Stimulated activated CD4-positive, alpha-beta T cell treated with anti-CD3 and anti-CD28 coated beads, Interleukin-4, amount 100 ng/mL, for 4 hours (primary cell): ENCODE data around the gene TEDC1.

ENCODE experiments used
- DNase-seq, 2 experiments: peaks; one replicate each; pipeline ENCODE4 v3.0.0-alpha.2; 2020

The TEDC1 gene

DNA sequence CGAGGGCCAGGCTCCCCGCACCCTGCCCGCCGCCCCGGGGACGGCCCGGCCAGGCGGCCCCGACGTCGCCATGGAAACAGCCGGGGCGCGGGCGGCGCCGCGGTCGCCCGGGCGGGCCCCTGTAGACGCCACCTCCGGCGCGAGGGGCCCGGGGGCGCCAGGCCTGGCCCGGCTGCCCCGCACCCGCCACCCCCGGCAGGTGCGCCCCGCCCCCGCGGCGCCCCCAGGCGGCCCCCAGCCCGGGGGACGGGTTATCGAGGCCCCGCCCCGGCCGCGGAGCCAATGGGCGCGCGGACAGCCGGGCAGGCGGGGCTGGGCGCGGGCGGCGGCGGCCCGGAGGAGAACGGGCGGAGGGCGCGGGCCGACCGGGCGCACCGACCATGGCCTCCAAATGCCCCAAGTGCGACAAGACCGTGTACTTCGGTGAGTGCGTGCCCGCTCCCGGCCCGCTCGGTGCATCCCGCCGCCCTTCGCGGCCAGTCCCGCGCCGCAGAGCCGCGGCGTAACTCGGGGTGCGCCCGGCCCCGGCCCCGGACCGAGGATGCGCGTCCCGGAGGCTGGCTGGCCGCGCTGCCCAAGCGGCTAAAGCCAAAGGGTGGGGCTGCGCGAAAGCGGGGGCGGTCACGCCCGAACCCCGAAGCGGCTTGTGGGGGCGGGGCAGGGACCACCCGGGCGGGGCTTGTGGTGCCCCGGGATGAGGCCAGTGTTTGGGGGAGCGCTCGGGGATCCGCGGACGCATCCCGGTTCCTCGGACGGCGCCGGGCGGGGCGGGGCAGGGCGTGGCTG is 16.4 kb upstream of the TEDC1 start, which contains the start of gene CRIP2:
Gene CRIP2, plus strand, starts transcription at position 339 of the 786 bp plus-strand sequence. Its CDS starts 42 bp downstream, at position 381.
- no peak for DNase-seq

DNA sequence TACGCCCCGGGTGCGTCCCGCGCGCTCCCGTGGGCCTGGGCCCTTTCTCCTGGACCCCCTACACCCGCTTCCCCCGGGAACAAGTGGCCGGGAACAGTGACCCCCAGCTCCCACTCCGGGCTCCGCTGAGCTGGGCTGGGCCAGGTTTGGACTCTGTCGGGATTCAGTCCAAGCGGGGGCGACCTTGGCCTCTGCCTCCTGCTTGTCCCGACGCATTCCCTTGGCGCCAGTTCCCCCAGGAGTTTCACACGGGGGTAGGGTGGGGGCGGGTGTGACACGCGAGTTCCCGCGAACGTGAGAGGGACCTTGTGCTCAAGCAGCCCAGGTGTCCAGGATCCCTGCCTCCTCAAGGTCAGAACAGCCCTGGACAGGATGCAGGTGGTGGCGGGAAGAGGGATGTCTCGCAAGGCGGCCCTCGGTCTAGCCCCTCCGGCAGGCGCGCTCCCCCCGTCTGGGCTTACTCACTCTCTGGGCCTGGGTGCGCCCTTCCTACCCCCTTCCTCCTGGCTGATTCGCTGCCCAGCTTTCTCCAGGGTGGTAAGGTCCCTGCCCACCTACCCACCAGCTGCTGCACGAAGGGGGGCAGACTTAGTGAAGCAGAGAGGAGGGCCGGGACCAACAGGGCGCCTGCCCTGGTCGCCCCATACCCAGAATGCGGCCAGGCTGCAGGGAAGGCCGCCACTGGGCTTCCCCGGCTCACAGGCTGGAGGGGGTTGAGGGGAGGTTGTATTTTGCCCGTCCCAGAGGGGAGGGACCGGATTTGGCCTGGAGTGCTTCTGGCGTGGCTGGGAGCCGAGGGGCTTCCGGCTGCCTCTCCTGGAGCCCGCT is 15.6 kb upstream of the TEDC1 start:
- DNase-seq, result no peak

DNA sequence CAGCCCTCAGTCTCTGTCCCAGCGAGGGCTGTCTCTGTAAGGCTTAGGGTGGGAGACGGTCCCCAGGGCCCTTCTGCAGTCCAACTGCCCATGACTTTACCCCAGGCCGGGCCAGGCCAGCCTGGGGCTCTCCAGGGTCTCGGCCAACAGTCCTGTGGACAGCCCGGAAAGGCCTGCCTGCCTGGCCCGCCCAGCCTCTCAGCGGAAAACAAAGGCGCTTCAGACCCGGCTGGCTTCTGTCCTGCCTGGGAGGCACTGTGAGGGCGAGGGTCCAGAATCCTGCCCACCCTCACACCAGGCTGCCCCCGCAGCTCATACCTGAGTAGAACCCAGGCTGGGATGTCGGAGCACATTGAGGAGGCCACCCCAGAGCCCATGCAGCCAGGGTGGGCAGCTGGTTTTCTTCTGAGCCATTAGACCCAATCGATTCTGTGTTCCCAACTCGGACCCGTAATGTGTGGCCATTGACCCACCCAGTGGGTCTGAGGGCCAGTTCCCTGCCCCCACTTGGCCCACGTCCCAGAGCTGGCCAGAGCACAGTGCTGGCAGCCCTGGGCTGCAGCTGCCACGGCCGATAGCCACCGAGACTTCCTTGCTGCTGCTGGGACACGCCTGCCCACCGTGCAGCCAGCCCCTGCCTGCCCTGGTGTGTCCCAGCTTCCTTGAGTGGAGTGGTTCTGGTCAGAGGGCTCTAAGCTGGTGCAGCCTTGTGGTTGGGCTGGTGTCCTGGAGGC is 14.8 kb upstream of the TEDC1 start:
- DNase-seq, result no peak

DNA sequence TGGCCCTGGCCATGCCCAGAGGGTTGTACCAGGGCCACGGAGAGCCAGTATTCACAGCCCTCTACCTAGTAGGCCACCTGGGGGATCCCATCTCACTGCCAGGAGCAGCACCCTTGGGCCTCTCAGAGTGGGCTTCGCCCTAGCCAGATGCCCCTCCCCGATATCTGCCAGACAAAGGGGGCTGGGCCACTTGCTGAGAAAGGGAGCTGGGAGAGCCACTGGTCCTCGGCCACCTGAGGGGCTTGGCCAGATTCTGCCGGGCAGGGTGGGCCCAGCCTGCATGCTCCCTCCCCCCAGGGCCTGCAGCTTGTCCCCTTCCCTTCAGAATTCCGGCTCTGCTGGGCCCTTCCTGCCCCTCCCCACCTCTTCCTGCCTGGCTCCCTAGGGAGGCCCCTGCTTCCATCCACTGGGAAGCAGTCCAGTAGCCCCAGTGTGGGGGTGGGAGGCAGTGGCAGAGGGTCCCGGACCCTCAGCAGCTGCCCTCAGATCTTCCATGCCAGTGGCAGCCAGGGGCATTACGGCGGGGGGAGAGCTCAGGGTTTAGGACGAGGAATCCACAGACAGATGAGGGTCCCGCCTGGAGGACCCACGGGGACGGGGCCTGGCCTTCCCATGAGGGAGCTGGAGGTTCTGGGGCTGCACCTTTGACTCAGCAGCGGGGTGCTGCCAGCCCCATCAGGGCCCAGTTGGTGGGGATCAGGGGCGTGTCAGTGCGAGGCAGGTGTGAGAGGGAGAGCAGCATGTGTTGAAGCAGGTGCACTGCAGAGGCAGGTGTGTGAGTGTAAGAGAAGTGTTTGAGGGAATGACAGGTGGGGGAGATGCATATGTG is 14.0 kb upstream of the TEDC1 start:
- no peak for DNase-seq

DNA sequence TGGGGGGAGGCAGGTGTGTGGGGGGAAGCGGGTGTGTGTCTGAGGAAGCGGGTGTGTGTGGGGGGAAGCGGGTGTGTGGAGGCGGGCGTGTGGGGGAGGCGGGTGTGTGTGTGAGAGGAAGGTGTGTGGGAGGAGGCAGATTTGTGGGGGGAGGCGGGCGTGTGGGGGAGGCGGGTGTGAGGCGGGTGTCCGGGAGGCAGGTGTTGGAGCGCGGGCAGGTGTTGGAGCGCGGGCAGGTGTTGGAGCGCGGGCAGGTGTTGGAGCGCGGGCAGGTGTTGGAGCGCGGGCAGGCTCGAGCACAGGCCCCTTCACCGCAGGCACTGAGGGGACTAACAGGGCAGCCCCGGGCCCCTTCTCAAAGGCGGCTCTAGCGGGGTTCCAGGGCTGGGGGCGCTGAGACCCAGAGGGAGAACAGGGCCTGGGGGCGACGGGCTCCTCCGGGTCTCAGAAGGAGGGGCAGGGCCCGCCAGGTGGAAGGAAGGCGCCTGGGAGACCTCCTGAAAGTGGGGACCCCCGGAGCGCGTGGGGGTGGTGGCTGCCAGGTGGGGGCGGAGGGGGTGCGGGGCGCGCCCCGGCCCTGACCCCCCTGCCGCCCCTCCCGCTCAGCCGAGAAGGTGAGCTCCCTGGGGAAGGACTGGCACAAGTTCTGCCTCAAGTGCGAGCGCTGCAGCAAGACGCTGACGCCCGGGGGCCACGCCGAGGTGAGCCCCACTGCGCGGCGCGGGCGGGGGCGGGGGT is 13.2 kb upstream of the TEDC1 start:
- DNase-seq, result peak in 1 of 2 experiments; percentile 69

DNA sequence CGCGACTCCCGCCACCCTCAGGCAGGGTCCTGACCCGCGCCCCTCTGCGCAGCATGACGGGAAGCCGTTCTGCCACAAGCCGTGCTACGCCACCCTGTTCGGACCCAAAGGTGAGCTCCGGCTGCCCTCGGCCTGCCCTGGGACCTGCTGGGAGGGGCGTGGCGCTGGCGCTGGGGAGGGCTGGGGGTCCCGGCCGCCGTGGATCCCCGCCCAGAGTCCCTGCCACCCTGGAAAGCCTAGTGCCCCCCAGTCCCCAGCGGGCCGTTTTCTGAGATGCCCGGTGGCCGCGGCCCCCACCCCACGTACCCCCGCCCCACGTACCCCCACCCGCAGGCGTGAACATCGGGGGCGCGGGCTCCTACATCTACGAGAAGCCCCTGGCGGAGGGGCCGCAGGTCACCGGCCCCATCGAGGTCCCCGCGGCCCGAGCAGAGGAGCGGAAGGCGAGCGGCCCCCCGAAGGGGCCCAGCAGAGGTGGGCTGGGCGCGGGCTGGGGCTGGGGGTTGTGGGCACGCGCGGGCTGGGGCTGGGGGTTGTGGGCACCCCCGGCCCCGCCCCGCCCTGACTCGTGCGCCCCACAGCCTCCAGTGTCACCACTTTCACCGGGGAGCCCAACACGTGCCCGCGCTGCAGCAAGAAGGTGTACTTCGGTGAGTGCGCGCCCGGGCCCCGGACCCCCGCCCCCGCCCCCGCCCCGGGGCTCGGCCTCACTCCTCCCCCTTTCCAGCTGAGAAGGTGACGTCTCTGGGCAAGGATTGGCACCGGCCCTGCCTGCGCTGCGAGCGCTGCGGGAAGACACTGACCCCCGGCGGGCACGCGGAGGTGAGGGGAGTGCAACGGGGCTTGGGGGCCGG is 12.4 kb upstream of the TEDC1 start:
- DNase-seq, result peak in 1 of 2 experiments; percentile 25

DNA sequence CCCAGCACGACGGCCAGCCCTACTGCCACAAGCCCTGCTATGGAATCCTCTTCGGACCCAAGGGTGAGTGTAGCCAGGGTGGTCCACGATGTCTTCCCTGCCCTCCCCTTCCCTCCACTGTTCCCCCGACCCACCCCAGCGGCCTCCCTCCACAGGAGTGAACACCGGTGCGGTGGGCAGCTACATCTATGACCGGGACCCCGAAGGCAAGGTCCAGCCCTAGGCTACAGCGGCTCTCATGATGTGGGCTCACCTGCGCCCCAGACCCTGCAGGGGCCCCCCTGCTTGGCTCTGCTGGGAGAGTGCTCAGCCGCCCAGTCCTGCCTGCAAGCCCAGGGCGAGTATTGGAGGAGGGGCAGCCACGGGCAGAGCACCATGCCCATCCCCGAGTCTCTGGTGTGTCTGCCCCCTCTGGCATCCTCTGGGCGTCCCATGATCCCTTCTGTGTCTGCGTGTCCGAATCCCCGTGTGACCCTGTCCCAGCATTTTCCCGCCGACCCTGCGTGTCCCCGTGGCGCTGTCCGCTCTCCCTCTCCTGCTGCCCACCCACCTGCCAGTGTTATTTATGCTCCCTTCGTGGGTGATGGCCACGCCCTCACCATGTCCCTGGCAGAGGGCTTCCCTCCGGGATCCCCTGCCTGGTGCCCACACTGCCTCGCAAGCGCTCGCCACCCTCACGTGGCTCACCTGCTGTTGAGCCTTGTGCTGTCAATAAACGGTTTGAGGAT is 11.5 kb upstream of the TEDC1 start:
- DNase-seq, result no peak

DNA sequence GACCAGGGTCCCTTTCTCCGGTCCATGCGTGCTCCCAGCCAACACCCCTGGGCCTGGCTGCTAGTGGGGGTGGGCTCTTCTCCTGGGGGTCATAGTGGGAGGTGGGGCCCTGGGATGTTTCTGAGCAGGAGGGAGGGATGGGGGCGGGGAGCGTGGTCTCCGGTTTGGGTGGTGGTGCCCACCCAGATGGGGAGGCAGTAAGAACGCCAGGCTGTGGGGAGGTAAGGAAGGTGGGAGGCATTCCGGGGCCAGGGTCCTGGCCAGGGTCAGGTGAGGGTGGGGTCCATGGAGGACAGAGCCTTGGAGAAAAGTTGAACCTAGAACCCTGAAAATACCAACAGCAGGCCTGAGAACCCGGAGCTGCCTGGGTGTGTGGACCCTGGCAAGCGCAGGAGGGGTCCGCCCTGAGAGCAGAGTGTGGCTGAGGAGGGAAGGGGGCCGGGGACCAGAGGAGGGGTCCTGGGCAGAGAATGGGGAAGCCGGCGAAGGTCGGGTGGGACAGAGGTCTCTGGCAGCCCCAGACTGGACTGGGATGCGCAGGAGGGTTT is 10.8 kb upstream of the TEDC1 start:
- DNase-seq, result no peak

DNA sequence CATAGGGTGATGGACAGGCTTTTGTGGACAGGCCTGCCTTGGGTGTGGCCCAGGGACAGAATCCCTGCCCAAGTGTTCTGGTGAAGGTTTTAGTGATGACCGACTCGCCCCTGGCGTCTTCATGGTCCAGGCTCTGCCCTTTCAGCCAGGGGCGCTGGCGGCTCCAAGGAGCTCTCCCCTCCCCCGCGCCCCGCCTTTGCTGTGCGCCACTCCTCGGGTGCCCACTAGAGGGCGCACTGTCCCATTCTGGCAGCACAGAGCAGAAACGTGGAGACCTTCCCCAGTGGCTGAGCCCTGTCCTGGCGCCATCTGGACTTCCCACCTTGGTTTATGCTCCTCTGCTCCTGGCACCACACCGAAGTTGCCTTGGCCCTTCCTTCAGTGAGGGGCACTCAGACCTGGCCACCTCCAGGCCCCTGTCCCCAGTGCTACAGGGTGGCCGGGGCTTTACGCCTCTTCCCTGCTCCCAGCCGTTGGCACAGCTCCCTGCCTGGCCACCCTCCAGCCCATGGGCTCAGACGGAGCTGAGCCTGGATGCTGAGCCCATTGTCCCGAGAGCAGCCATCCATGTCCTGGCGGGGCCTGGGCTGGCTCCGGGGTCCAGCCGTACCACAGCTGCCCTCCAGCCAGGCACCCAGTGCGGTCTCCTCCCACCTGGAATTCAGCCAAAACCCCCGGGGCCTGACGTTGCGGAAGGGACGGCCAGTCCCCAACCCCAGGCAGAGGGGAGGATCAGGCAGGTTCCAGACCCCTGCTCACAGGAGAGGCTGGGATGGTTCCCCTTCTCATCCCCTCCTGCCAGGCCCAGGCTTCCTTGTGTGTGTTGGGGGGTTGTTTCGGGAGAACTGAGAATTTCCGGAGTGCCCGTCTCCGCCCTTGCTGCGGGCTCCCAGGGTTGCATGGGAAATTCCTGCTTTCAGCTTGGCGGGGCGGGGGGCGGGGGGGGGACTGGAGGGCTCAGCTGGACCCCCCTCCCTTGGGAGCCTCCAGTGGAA is 9.9 kb upstream of the TEDC1 start:
- DNase-seq, result peak; percentile 82 to 89

DNA sequence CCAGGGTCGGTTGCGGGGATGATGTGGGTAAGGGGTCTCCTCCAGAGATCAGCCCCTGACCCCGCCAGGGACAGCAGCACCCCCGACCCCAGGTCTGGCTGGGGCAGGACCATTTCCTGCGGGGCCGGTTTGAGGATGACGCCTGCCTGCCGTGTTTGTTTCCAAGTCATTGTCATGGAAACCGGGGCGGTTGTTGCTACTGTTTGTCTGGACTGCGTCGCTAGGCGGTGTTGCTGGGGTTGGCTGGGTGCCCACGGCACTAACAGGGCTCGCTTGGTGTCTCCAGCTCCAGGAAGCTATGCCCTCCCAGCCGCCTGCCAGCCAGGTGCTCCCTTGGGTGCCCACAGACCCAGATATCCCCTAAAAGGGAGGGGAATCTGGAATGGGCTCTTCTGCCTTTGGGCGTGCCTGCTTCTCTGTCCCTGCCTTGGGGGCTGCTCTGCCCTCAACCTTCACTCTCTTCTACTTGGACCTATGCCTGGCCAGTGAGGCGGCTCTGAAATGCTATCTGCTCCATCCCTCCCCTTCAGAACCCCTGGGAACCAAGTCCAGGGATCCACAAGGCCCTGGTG is 9.1 kb upstream of the TEDC1 start:
- peak; percentile 68 to 87 for DNase-seq

DNA sequence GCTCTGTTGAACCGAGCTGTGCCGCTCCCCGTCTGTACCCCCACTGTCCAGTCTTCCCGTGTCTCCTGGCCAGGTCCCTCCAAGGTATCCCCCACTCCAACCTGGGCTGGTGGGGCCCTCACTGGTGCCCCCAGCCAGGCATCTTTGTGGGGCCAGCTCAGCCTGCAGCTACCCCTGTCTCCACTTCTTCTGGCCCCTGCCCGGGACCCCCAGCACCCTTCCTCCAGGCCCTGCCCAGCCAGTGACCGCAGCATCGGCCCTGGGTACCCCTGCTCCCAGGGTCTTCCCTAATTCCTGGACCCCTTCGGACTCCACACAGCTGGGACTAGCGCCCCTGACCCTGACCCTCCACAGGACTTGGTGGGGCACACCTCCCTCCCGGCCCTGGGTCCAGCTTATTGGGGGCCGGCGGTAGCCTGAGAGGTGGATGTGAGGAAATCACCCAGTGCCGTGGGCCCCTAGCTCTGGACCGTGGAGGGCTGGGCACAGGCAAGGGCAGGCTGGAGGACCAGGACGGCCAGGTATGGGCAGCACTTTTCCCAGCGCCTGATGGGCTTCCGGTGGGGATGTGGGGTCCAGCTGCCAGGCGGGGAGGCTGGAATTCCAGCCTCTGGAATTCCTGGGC is 8.4 kb upstream of the TEDC1 start:
- no peak for DNase-seq

DNA sequence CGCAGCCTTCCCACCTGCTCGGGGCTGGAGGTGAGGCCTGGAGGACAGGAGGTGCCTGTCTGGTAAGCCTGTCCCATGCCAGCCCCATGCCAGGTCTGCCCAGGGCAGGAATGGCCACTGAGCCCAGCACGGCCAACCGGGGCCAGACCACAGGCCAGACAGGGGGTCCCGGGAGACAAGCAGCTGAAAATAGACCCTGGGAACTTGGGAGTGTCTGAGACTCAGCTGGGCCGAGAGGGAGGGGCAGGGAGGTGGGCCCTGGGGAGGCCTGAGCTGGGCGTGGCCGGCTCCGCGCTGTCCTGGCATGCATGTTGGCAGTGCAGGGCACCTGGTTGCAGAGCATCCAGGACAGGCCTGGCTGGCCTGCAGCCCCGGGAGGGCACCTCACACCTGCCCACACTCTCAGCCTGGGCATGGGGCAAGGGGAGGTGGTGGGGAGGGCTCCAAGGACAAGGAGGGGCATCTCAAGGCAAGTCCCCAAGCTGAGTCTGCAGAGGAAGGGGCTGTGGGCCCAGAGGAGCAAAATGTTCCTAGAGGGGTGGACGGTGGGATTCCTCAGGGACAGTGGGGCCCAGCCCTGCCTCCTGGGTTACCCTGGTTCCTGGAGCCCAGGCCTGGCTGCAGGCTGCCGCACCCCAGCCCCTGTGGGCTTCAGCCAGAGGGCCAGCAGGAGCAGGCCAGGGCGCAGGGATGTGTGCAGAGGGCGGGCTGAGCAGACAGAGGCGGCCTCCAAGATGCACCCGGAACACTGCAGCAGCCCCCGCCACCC is 7.6 kb upstream of the TEDC1 start:
- DNase-seq, result no peak

DNA sequence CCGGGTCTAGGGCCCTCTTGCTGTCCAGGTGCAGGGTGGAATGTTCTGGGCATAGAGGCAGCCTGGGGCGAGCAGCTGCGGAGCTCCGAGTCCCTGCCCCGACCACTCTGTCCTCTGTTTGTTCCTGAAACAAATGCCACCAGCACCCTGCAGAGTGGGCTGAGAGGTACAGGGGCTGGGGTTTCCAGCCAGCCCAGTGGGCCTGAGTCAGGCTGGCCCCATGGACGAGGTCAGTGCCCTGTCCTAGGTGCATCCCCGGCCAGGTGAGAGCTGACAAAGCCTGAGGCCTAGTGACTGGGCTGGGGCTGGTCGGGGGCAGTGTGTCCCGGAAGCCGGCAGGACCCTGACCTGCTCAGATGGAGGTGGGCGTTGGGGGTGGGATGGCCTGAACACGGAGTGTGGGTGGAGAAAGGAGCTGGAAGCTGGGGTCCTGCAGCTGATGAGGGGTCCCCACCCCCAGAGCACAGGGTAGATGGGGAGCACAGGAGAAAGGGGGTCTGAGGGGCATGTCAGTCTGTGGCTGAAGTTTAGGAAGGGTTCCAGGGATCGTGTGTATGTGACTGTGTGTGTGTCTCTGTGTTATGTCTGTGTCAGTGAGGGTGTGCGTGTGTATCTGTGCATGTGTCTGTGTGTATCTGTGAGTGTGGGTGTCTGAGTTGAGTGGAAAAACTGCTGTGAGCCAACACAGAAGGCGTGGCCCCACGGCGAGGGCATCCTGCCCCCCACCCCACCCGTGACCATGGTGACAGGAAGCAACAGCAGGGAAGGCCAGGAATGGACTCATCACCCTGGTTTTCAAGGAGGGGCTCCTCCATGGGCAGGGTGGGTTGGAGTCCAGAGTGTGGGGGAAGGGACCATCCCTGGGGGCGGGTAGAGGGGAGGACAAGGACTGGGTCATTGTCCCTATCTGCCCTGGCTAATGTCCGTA is 6.7 kb upstream of the TEDC1 start:
- peak in 1 of 2 experiments; percentile 73 for DNase-seq

DNA sequence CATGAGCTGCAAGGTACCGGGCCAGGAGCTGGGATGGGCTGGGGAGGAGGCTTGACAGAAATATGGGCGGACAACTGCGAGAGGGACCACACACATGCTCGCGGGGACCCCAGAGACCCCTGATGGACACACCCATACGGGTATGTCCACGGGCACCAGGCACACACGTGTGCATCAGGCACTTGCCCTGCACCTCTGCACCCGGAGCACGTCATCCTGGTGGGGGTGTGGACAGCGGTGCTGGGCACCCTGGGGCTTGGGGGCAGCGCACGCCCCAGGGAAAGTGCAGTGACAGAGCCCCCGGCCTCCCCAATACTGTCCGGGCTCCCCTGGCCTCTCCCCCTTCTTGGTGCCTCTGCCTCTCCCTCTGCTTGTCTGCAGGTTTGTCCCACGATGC is 6.1 kb upstream of the TEDC1 start:
- DNase-seq, result no peak

DNA sequence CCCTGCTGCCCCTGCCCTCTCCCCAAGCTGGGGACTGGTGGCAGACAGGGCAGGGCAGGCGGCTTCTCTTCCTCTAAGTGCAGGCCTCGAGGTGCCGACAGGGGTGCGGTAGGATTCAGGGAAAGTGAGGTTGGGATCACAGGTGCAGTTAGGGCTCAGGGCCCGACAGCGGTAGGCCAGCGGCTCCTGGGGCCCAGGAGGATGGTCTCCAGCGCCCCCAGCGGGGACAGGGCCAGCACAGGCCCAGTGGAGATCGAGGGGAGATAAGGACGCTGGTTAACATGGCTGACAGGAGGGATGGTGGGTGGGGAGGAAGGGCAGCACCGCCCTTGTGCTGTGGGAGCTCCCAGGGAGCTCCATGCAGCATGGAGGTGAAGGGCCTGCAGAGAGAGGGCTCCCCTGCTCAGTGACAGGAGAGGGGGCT is 5.3 kb upstream of the TEDC1 start:
- DNase-seq, result peak in 1 of 2 experiments; percentile 32
